Activated CD8-positive, alpha-beta memory T cell treated with anti-CD3 and anti-CD28 coated beads for 1 hour (primary cell): ENCODE measurements around the gene SNF8.
"Not testable (repeated sequence)": the region's sequence is repeated elsewhere in the genome, so short reads cannot be mapped to it uniquely, and the experiment has no call there.

Experiments
- DNase-seq, 2 donors: peaks; one replicate each; pipeline ENCODE4 v3.0.0-alpha.2; 2020; ENCODE audit warnings: low read depth in 1 of 2; ENCODE audit errors: extremely low read depth in 1 of 2

Gene SNF8, protein sequence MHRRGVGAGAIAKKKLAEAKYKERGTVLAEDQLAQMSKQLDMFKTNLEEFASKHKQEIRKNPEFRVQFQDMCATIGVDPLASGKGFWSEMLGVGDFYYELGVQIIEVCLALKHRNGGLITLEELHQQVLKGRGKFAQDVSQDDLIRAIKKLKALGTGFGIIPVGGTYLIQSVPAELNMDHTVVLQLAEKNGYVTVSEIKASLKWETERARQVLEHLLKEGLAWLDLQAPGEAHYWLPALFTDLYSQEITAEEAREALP

DNA sequence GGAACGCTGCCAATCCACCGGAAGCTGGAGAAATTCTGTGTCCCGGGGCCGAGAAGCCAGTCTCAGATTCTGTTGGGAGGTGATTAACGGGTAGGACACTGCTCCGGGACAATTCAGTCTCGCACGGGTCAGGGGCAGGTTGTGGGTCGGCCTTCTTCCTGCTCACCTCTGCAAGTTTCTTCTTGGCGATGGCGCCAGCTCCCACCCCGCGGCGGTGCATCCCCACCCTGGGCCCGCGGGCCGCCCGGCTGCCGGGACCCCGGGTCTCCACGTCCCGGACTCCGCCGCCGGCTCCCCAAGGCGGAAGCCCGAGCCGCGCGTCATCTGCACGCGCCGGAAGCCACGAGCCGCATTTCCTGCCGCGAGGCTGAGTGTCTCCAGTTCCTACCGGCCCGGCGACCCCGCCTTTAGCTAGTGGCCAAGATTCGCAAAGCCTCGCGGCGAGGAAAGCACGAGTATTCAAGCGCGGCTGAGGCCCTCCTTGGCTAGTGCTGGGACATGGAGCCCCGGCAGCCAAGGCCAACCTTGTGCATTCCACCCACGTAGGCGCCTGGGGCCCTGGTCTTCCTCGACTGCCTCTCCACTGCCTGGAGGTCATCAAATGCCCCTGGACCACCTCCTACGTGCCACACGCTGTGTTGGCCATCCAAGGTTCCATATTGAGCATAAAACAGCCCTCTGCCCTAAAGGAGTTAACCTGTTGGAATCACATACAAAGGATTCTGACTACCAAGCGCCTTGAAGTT is at the start of gene SNF8:
TSS of gene SNF8 (minus strand) at position 328 of the 746 bp plus-strand sequence. CDS start at position 220, 108 bp downstream.
- DNase-seq, result peak; percentile 66 to 91

DNA sequence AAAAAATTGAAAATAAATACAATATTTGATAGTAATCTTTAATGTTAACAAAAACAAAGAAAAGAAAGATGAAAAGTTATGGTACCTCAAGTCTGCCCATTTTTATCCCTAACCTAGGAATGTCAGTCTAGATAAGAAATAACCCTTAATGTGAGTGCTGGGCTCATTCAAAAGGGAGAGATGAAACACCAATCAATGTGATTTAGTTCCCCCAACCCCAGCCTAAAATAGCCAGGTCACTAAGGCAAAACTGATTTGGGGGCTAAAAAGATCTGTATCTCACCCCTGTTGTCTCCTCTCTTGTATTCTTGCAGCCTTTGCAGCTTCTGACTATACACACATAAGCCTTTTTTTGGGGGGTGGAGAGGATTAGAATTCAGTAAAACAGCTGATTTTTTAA is 49.3 kb upstream of the SNF8 start:
- no peak for DNase-seq

DNA sequence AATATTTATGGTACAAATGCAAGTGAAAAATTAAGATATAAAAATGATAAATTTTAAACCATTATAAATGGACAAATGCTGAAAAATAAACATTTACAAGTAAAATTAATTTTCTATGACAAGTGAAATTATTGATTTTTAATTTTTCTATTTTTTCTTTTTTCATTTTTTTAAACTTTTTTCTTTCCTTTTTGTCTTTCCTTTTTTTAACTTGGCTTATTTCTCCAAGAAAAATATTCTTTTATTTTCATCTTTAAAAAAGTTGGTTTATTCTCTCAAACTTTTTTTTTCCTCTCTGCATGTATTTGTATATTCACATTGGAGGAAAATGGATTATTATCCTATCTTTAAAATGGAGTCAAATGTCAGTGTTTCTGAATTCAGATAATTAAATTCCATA is 48.7 kb upstream of the SNF8 start:
- DNase-seq, result no peak

DNA sequence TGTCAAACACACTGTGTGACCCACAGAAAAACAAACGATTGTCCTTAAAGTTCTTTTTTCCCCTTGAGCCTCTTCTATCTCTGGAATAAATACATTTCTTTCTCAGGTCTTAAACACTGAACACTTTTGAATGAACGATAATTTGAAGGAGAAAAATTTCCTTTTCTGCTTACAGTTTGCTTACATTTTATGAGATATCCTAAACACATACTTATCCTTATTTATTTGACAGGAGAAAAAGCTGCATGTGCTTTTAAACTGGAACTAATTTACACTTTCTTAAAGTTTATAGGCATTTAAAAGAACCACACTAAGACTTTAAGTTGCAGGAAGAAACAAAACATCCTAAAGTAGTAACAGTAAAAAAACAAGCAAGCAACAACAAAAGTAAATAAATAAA is 47.8 kb upstream of the SNF8 start:
- no peak for DNase-seq

DNA sequence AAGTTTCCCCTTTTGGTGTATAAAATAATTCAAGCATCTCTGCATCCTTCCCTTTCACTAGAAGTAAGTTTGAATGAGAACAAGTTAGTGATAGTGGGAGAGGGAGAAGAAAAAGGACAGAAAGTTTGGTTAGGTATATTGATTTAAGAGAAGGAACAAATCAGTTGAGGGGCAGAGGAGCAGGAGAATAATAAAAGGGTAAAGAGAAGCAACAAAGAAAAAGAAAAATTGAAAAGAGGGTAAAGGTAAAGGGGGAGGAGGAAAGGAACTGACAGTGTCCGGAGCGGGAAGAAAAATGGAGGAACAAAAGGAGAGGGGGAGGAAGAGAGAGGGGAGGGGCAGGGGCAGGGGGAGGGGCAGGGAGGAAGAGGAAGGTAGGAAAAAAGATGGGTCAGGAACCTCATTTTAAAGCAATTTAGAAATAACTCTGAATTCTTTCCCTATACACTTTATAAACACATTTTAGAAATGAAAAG is 46.3 kb upstream of the SNF8 start:
- no peak for DNase-seq

DNA sequence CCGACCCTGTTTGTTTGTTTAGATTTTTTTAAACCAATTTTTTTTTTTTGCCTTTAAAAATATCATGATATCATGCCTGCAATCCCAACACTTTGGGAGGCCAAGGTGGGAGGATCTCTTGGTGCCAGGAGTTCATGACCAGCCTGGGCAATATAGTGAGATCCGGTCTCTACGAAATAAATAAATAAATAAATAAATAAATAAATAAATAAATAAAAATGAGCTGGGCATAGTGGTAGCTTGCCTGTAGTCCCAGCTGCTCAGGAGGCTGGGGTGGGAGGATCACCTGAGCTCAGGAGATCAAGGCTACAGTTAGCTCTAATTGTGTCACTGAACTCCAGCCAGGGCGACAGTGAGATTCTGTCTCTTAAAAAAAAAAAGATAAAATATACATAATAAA is 44.5 kb upstream of the SNF8 start:
- DNase-seq, result no peak

DNA sequence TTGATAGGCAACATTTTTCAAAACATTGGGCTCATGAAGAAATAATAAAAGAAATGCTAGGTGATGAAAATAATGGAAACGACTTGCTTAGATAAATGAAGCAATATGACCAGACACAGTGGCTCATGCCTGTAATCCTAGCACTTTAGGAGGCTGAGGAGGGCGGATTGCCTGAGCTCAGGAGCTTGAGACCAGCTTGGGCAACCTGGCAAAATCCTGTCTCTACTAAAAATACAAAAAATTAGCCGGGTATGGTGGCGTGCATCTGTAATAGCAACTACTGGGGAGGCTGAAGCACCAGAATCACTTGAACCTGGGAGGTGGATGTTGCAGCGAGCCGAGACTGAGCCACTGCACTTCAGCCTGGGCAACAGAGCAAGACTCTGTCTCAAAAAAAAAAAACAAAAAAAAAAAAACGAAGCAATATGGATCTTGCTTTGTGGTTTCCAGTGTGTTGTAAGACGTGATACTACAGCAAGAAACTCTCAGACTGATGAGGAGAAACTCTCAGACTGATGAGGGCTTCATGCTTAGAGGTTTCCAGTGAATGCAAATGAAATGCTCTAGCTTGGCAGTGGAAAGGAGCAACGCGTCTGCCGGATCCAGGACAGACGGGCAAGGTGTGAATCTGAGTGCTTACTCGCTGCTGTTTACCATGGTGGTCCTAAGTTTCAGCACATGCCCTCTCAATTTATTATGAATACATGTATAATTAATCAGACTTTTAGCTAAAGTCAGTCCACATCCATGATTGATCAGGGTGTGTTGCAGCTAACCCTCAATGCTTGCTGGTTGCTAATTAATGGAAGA is 41.0 kb upstream of the SNF8 start:
- DNase-seq, result no peak

DNA sequence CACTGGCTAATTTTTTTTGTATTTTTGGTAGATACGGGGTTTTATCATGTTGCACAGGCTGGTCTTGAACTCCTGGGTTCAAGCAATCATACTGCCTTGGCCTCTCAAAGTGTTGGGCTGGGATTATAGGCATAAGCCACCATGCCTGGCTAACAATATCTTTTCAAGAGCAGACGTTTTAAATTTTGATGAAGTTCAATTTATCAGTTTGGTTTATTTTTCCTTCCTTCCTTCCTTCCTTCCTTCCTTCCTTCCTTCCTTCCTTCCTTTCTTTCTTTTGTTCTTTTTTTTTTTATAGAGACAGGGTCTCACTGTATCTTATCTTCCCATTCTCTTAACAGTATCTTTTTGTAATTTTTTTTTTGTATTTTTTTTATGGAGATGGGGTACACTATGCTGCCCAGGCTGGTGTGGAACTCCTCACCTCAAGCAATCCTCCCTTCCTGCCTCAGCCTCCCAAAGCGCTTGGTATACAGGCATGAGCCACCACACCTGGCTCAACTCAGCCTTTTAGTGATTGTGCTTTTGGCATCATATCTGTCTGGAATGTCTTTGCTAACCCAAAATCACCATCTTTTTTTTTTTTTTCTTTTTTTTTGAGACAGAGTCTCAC is 37.4 kb upstream of the SNF8 start:
- DNase-seq, result no peak

DNA sequence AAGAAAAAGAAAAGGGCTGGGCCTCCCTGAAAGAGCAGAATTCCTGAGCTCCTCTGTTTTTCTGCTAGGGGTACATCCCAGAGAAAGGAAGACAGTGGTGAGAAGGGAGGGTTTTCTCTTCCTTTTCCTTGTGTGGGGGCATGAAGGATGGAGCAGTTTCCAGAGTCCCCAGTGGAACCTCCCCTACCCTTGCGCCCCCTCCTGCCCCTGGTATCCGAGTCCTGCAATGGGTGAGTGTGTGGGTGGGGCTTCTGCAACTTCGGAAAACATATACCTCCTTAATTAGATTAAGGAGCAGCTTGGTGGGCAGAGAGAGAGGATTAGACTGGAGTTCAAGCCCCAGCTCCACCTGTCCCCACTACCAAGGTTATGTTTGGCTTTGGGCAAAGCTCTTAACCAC is 29.2 kb upstream of the SNF8 start:
- DNase-seq, result no peak

DNA sequence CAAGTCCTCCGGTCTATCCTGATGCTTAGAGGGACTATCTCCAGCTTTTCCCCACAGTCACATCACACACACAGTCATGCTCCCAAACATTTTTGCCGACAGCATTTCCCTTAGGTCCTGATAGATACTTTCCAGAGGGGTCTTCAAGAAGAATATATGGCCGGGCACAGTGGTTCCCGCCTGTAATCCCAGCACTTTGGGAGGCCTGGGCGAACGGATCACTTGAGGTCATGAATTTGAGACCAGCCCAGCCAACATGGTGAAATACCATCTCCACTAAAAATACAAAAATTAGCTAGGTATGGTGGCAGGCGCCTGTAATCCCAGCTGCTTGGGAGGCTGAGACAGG is 28.1 kb upstream of the SNF8 start:
- no peak for DNase-seq

DNA sequence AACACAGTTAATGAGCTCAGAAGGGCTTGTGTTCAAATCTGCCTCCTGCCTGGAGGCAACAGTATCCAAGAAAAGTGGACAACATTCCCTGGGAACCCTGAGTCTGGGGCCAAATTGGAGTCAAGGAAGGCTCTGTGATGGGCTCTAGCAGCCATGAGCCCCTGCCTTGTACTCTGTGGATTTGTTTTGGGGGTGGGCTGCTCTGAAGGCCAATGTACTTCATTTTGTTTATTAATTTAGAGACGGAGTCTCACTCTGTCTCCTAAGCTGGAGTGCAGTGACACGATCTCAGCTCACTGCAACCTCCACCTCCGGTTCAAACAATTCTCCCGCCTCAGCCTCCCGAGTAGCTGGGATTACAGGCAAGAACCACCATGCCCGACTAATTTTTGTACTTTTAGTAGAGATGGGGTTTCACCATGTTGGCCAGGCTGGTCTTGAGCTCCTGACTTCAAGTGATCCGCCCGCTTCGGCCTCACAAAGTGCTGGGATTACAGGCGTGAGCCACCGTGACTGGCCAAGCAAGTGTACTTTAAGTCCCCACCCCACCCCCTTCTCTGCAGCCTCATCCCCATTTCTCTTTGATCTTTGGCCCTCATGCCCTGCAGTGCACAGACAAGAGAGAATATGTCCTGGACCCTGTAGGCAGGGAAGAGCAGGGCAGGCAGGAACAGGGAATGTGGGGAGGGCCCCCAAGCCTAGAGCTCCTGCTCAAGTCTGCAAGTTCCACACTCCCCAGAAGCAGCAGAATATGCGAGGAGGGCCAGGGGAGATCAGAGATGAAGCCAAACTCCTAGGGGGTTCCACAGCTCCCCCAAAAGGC is 26.4 kb upstream of the SNF8 start:
- DNase-seq, result no peak

DNA sequence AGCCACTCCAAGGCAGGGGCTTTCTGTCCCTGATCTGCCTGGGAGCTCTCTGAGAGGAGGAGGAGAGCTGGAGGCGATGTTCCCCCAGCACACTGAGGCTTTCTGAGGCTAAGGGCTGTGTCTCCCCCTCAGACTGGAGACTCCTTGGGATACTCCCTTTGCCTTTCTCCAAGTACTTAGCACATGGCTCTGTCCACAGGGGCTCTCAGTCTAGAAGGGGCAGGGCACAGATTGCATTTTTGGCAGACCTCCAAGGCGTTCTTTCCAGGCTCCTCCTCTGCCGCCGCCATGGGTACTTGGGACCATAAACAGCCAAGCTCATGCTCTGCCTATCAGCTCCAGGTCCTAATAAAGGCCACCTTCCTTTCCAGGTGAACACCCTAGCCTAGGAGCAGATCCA is 25.6 kb upstream of the SNF8 start:
- no peak for DNase-seq

DNA sequence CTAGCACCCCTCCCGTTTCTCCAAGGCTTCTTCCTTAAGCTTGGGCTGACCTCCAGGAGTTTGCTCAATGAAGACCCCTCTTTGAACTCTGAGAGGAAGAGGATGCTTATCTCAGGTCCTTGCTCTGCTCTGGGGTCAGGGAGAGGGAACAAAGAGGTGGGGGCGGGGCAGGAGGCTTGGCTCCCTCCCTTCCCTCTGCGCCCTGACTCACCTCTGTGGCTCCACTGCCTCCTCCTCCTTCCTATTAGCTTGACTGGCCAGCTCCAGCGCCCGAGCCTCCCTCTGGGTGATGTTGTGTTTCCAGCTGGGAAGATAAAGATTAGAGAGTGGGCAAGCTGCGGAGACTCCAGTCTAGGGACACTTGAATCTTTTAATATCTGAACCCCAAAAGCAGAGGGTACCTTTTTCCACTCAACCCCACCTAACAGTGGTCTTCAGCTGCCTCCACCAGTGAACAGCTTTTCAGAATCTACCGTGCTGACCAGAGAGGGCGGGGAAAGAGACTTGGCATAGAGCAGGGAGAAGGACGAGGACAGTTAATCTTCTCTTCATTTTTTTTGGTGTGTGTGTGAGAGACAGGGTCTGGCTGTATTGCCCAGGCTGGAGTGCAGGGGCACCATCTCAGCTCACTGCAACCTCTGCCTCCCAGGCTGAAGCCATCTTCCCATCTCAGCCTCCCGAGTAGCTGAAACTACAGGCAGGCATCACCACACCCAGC is 17.0 kb upstream of the SNF8 start:
- DNase-seq, result no peak

DNA sequence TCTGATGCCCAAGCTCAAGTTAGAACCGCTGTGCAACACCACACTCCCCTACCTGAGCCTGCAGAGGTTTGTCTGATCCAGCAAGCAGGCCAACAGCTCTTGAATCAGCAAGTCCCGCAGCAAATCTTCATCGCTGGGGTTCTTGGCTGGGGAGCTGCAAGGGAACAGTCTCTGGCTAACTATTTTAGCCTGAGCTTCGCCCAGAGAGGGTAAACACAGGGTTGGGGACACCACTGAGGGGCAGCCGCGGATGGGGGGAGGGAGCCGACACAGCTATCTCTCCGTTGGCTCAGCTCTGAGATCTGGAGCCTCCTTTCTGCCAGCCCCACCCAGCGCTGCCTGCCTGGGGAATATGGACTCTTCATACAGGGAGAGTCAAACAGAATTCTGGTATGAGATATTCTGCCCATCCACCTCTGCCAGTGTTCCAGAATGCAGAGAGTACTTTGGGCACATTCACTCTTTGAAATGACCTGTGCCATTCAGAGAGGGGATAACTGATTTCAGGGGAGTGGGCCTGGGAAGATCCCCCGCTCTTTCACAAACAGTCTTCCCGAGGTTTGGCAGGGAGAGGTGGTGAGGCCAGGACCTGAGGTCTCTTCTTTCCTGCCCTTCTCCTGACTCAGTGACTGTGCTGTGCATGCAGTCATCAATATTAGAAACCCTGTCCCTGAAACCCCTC is 16.3 kb upstream of the SNF8 start:
- DNase-seq, result no peak

DNA sequence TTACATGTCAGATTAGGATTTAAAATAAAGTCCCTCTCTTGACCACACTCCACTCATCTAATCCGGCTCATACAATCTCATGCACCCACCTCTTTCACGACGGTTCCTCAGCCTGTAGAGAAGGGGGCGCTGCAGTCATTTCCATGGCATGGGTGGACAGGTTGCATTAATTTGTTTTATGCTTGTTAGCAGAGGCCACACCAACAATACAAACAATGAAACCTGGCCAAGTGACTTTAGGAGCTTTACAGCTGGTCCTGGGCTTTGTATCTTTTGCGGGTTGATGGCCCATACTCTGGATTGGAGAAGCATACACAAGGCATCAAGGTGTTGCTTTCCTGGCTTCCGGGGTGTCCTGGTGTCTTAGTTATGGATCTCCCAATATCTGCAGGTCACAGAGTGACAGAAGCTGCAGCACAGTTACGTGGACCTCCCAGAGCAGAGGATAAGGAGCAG is 9.7 kb upstream of the SNF8 start:
- no peak for DNase-seq

DNA sequence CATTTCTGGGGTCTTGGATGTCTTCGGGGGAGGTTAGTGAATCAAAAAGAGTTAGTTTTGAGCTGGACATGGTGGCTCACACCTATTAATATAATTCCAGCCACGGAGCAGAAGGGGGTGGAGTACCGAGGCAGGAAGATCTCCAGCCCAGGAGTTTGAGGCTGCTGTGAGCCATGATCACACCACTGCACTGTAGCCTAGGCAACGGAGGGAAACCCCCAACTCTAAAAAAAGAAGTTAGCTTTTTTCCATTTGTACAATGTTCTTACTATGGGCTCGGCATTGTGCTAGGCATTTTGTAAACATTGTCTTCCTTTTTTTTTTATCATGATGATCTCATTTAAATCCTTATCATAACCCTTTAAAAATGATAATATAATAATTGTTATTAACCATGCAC is 8.3 kb upstream of the SNF8 start:
- no peak for DNase-seq

DNA sequence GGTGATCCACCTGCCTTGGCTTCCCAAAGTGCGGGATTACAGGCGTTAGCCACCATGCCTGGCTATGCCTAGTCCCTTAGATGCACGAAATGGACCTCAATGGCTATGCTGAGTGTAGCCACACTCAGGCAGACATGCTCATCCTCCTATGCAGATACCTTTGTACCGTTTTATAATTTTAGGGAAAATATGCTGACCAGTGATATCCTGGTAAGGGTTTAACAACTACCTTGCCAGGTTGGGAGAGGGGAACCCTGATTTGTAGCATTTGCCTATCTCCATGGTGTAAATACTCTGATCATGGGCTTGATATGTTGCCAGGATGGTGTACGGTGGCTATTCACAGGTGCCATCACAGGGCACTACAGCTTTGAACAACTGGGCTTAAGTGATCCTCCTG is 6.9 kb upstream of the SNF8 start:
- DNase-seq, result no peak

DNA sequence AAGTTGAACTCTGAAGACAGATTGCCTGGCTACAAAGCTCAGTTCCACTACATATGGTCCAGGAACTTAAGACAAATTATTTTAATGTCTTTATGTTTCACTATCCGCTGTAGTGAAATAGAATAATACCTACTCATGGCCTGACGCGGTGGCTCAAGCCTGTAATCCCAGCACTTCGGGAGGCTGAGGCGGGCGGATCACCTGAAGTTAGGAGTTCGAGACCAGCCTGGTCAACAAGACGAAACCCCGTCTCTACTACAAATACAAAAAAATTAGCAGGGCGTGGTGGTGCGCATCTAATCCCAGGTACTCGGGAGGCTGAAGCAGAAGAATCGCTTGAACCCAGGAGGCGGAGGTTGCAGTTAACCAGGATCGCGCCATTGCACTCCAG is 614 bp upstream of the SNF8 start:
- not testable (repeated sequence) for DNase-seq

DNA sequence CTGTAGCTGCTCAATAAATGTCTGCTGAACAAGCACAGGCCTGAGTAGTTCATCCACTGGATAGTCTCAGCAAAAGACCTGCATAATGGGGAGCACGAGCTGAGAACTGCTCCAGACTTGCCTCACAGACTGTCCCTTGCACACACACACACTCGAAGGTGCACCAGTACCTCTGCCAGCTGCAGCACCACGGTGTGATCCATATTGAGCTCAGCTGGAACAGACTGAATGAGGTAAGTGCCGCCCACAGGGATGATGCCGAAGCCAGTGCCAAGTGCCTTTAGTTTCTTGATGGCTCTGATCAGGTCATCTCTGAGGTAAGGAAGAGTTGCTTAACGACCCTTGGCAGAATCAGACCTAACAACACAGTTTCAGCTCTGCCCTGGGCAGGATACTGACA is 11.6 kb downstream of the SNF8 start:
- no peak for DNase-seq
